SU-DHL-6 (cell line): ENCODE data around the gene THRAP3.

Experiments used
- H2AFZ ChIP-seq: fragments of 200-600 bp; sonication (generic); 2 replicates; pipeline ENCODE4 v1.6.1; 2014; ENCODE audit warnings: low read depth, mild to moderate bottlenecking, moderate library complexity, mixed read lengths, antibody characterized with exemption, low read length; ENCODE audit not compliant: severe bottlenecking
- H3F3A ChIP-seq: fragments of 200-600 bp; shearing (Covaris generic); 2 replicates; pipeline ENCODE4 v1.6.0; 2016; ENCODE audit warnings: antibody characterized with exemption, mild to moderate bottlenecking; ENCODE audit not compliant: insufficient read depth
- H3K27ac ChIP-seq: fragments of 200-600 bp; sonication (generic); 2 replicates; pipeline ENCODE4 v1.5.1; 2016; ENCODE audit warnings: low read depth, mild to moderate bottlenecking, low read length, moderate library complexity, mixed read lengths
- H3K27me3 ChIP-seq: fragments of 200-600 bp; sonication (generic), shearing (Covaris generic); 2 replicates; pipeline ENCODE4 v1.6.0; 2014; ENCODE audit warnings: mild to moderate bottlenecking, low read length
- H3K36me3 ChIP-seq: fragments of 200-600 bp; sonication (generic); 2 replicates; pipeline ENCODE4 v1.6.1; 2014; ENCODE audit warnings: mild to moderate bottlenecking, low read length, mixed read lengths
- H3K4me2 ChIP-seq: fragments of 300-600, 200-600 bp; shearing (Covaris generic), sonication (generic); 2 replicates; pipeline ENCODE4 v1.6.0; 2014; ENCODE audit warnings: low read length, low read depth, mild to moderate bottlenecking; ENCODE audit not compliant: poor library complexity, severe bottlenecking
- H3K4me3 ChIP-seq: fragments of 200-600 bp; sonication (generic); 2 replicates; pipeline ENCODE4 v1.5.1; 2014; ENCODE audit warnings: antibody characterized with exemption, low read length, mild to moderate bottlenecking, mixed read lengths; ENCODE audit not compliant: insufficient read depth, poor library complexity, severe bottlenecking
- H3K79me2 ChIP-seq: fragments of 200-600 bp; sonication (generic); 2 replicates; pipeline ENCODE4 v1.6.1; 2014; ENCODE audit warnings: mild to moderate bottlenecking, low read length, moderate library complexity; ENCODE audit not compliant: insufficient read depth
- H3K9ac ChIP-seq: fragments of 200-600 bp; sonication (generic); 2 replicates; pipeline ENCODE4 v1.7.0; 2014; ENCODE audit warnings: mild to moderate bottlenecking, low read length
- H3K9me2 ChIP-seq: fragments of 200-600 bp; sonication (generic); replicated peaks from 2 replicates; pipeline ENCODE4 v1.6.1; 2014; ENCODE audit warnings: low read length; ENCODE audit not compliant: insufficient read depth
- H3K9me3 ChIP-seq: fragments of 200-600 bp; sonication (generic); 2 replicates; pipeline ENCODE4 v1.6.1; 2014; ENCODE audit warnings: low read length, mixed read lengths; ENCODE audit not compliant: insufficient read depth
- H4K20me1 ChIP-seq: fragments of 200-600 bp; sonication (generic); 2 replicates; pipeline ENCODE4 v1.6.1; 2014; ENCODE audit warnings: low read depth, mild to moderate bottlenecking, antibody characterized with exemption, low read length, moderate library complexity, mixed read lengths
- EZH2phosphoT487 ChIP-seq: fragments of 200-600 bp; sonication (generic), shearing (Covaris generic); conservative IDR thresholded peaks from 2 replicates; pipeline ENCODE4 v1.6.1; 2018; ENCODE audit warnings: mild to moderate bottlenecking, antibody characterized with exemption, low read length, moderate library complexity, mixed read lengths
- TF ChIP-seq, protein P1 (sequence below): fragments of 200-600 bp; sonication (generic); IDR thresholded peaks from one replicate; pipeline ENCODE4 v1.5.1; 2017; ENCODE audit warnings: antibody characterized with exemption, mild to moderate bottlenecking, low read length, moderate library complexity; ENCODE audit not compliant: insufficient read depth, poor library complexity, severe bottlenecking

THRAP3 gene

DNA sequence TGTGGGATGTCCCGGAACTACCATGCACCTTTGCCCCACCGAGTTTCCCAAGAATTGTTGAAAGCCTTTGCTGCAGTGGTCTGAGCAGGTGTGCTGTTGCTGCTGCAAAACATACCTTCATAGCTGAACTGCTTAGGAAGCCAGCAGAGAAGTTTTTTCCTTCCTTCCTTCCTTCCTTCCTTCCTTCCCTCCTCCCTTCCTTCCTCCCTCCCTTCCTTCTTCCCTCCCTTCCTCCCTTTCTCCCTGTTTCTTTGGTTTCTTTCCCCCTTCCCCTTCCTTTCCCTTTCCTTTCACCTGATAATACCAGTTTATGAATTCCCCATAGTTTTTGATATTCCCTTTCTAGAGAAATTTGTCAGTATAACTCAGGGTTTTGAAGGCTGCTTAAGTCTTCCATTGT is 71.1 kb downstream of the THRAP3 start:
- no peak for TF ChIP-seq EZH2phosphoT487
- TF ChIP-seq, protein P1, sequence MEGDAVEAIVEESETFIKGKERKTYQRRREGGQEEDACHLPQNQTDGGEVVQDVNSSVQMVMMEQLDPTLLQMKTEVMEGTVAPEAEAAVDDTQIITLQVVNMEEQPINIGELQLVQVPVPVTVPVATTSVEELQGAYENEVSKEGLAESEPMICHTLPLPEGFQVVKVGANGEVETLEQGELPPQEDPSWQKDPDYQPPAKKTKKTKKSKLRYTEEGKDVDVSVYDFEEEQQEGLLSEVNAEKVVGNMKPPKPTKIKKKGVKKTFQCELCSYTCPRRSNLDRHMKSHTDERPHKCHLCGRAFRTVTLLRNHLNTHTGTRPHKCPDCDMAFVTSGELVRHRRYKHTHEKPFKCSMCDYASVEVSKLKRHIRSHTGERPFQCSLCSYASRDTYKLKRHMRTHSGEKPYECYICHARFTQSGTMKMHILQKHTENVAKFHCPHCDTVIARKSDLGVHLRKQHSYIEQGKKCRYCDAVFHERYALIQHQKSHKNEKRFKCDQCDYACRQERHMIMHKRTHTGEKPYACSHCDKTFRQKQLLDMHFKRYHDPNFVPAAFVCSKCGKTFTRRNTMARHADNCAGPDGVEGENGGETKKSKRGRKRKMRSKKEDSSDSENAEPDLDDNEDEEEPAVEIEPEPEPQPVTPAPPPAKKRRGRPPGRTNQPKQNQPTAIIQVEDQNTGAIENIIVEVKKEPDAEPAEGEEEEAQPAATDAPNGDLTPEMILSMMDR: no peak
- Histone ChIP-seq H3K9me2 (no peaks in the 10 kb centered on the region), H3K27ac (no peak overlapping the region), H3K27me3 (no peaks in the 10 kb centered on the region), H3F3A (no peaks in the 10 kb centered on the region; the same call in 1 of the 2 replicates), H3K9ac (no peak overlapping the region), H3K4me2 (no peak overlapping the region), H3K4me3 (no peak overlapping the region), H3K36me3 (peaks cover 44% of the 10 kb centered on the region), H2AFZ (no peak overlapping the region), H4K20me1 (no peaks in the 10 kb centered on the region), H3K79me2 (no peaks in the 10 kb centered on the region), H3K9me3 (no peaks in the 10 kb centered on the region)

DNA sequence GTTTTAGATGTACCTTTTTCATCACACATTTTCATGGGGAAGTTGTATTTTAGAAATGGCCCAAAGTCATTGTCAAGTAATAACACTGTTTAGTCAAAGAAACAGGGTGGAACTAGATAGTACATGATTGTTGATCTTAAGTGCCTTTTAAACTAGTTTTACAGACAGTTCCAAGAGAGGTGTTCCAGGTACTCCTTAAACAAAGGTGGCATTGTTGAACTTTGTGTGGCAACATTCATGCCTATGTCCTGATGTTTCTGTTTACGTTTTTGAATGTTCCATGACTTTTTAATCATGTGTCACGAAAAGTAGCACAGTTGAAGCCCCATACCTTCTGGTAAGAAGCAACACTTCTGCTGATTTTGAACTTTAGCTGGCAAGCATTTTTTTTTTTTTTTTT is 72.8 kb downstream of the THRAP3 start:
- Histone ChIP-seq H3K36me3 (peaks cover 42% of the 10 kb centered on the region), H3K27ac (no peak overlapping the region), H3K27me3 (no peaks in the 10 kb centered on the region), H3K9ac (no peak overlapping the region), H3K4me3 (no peak overlapping the region), H3K4me2 (no peak overlapping the region), H3K9me3 (no peaks in the 10 kb centered on the region), H2AFZ (no peak overlapping the region), H3K9me2 (no peaks in the 10 kb centered on the region), H3K79me2 (no peaks in the 10 kb centered on the region), H3F3A (no peaks in the 10 kb centered on the region; the same call in 1 of the 2 replicates), H4K20me1 (no peaks in the 10 kb centered on the region)
- TF ChIP-seq, protein P1: no peak
- TF ChIP-seq EZH2phosphoT487: no peak

DNA sequence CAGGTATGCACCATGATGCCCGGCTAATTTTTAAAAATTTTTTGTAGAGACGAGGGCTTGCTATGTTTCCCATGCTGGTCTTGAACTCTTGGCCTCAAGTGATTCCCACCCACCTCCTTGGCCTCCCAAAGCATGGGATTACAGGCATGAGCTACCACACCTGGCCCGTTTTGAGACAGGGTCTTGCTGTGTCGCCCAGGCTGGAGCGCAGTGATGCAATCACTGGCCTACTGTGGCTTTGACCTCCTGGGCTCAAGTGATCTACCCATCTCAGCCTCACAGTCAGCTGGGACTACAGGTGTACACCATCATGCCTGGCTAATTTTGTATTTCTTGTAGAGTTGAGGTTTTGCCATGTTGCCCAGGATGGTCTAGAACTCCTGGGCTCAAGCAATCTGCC is 74.4 kb downstream of the THRAP3 start:
- no peaks in the 10 kb centered on the region for H3K79me2 ChIP-seq
- no peaks in the 10 kb centered on the region for H3K27me3 ChIP-seq
- no peaks in the 10 kb centered on the region for H3K9me3 ChIP-seq
- no peak overlapping the region for H3K27ac ChIP-seq
- H2AFZ ChIP-seq: no peak overlapping the region
- H3K9me2 ChIP-seq: no peaks in the 10 kb centered on the region
- no peak overlapping the region for H3K9ac ChIP-seq
- H3F3A ChIP-seq: no peaks in the 10 kb centered on the region; the same call in 1 of the 2 replicates
- no peaks in the 10 kb centered on the region for H4K20me1 ChIP-seq
- no peak overlapping the region for H3K4me3 ChIP-seq
- no peak overlapping the region for H3K4me2 ChIP-seq
- TF ChIP-seq, protein P1: no peak
- TF ChIP-seq EZH2phosphoT487: no peak
- H3K36me3 ChIP-seq: peaks cover 32% of the 10 kb centered on the region

DNA sequence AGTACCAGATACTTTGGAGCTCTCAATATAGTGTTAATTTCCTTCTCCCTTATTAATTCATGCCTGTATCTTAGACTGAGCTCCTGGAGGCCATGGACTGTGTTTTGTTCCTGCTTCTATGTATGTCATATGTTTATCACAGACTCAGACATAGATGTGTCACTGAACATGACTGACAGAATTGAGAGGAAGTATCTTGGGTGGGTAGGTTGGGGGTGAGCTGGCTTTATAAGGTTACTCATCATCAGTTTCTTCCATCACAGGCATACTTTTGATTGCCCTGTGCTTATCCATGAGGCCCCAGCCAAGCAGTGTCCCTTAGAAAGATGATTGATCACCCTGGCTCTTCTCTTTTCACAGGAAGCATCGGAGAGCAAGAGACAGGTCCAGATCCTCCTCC is 76.3 kb downstream of the THRAP3 start:
- Histone ChIP-seq H3K9me3 (no peaks in the 10 kb centered on the region), H3K79me2 (no peaks in the 10 kb centered on the region), H3K9ac (no peak overlapping the region), H3K36me3 (peaks cover 25% of the 10 kb centered on the region; the same call in 1 of the 2 replicates), H3K27me3 (no peaks in the 10 kb centered on the region), H3K9me2 (no peaks in the 10 kb centered on the region), H2AFZ (no peak overlapping the region), H4K20me1 (no peaks in the 10 kb centered on the region), H3F3A (peaks cover 14% of the 10 kb centered on the region), H3K4me2 (no peak overlapping the region), H3K4me3 (no peak overlapping the region), H3K27ac (no peak overlapping the region)
- TF ChIP-seq, protein P1: no peak
- no peak for TF ChIP-seq EZH2phosphoT487
